NT2/D1 (cell line): ENCODE results near the gene ADH6.

Experiments
- SUZ12 ChIP-seq: IDR thresholded peaks from 2 replicates; pipeline ENCODE4 v1.6.1; 2011; ENCODE audit not compliant: insufficient read length, insufficient read depth; ENCODE audit errors: extremely low read depth
- ZNF274 ChIP-seq: IDR thresholded peaks from 2 replicates; pipeline ENCODE4 v1.6.1; 2011; ENCODE audit warnings: mild to moderate bottlenecking, low read depth, low read length

- TF ChIP-seq ZNF274 (no peak), SUZ12 (no peak)
Observed at GRCh38 chr4:99165978-99166377, 53.1 kb downstream of the ADH6 start.
